KOPT-K1 (cell line): Measurements from ENCODE around the gene KNG1.
"Not testable (repeated sequence)": the region's sequence is repeated elsewhere in the genome, so short reads cannot be mapped to it uniquely, and the experiment has no call there.

Source experiments
- H3K27ac ChIP-seq: fragments of 200-600 bp; sonication (generic); 2 replicates; pipeline ENCODE4 v1.5.1; 2016; ENCODE audit warnings: antibody characterized with exemption, mild to moderate bottlenecking, low read depth, low read length; ENCODE audit not compliant: poor library complexity, severe bottlenecking
- H3K36me3 ChIP-seq: fragments of 200-600 bp; sonication (generic); 2 replicates; pipeline ENCODE4 v1.5.1; 2017; ENCODE audit warnings: antibody characterized with exemption, mild to moderate bottlenecking, low read length, moderate library complexity; ENCODE audit not compliant: insufficient read depth
- H3K9me3 ChIP-seq: fragments of 200-600 bp; sonication (generic); 2 replicates; pipeline ENCODE4 v1.5.1; 2017; ENCODE audit warnings: antibody characterized with exemption, low read length, mild to moderate bottlenecking; ENCODE audit not compliant: insufficient read depth, poor library complexity, severe bottlenecking

The KNG1 gene

GRCh38 chr3:186717039-186717457 is at the start of gene KNG1:
KNG1 (plus strand) TSS chr3:186717359; CDS start chr3:186717543, 184 bp downstream.
- Histone ChIP-seq H3K36me3 (no peaks in the 10 kb centered on the region), H3K27ac (no peak within 1 kb of the TSS), H3K9me3 (no peaks in the 10 kb centered on the region)

GRCh38 chr3:186668426-186668825 is 48.7 kb upstream of the KNG1 start:
- Histone ChIP-seq H3K9me3 (no peaks in the 10 kb centered on the region), H3K27ac (no peak overlapping the region), H3K36me3 (no peaks in the 10 kb centered on the region)

GRCh38 chr3:186669378-186670084 is 47.6 kb upstream of the KNG1 start:
- Histone ChIP-seq H3K27ac (no peak overlapping the region), H3K36me3 (no peaks in the 10 kb centered on the region), H3K9me3 (no peaks in the 10 kb centered on the region)

- H3K36me3 ChIP-seq = no peaks in the 10 kb centered on the region
- no peaks in the 10 kb centered on the region for H3K9me3 ChIP-seq
- no peak overlapping the region for H3K27ac ChIP-seq
Measured at GRCh38 chr3:186670155-186670554, 47.0 kb upstream of the KNG1 start.

GRCh38 chr3:186671051-186671450 is 46.1 kb upstream of the KNG1 start:
- H3K9me3 ChIP-seq = no peaks in the 10 kb centered on the region
- no peaks in the 10 kb centered on the region for H3K36me3 ChIP-seq
- H3K27ac ChIP-seq = no peak overlapping the region

DNA sequence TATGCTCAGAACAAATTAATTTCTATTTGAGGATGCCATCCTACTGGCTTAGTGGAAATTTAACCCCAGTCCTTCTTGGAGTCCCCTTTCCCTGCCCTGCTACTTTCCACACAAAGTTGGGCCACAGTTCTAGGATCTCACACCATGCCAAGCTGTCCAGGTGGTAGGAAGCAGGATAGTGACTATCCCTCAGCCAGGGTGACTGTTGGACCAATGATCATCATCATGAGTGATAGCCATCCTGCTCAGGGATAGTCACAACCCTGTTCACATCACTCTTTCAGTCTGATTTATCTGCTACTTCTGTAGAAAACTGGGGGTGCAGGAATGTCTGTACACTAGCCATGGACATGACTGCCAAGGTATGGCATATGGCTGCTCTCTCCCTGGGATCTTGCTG is 38.6 kb upstream of the KNG1 start:
- Histone ChIP-seq H3K9me3 (no peaks in the 10 kb centered on the region), H3K27ac (no peak overlapping the region), H3K36me3 (no peaks in the 10 kb centered on the region)

DNA sequence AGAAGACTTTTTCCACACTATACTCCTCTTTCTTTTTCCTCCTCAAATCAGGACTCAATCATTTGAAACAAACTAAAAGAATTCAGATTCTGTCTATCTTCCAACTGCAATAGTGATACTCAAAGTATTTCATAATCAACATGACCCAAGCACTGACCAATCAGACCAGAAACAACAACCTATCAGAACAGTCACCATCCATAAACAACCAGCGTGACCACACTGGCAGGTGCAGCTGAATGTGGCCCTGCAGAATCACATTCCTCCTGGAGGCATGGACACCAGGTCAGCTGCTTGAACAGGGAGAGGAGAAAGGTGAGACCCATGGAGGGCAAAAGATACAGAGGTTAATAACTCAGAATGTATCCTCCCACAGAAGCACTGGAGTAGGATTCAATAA is 38.0 kb upstream of the KNG1 start:
- no peaks in the 10 kb centered on the region for H3K9me3 ChIP-seq
- no peaks in the 10 kb centered on the region for H3K36me3 ChIP-seq
- H3K27ac ChIP-seq = no peak overlapping the region

DNA sequence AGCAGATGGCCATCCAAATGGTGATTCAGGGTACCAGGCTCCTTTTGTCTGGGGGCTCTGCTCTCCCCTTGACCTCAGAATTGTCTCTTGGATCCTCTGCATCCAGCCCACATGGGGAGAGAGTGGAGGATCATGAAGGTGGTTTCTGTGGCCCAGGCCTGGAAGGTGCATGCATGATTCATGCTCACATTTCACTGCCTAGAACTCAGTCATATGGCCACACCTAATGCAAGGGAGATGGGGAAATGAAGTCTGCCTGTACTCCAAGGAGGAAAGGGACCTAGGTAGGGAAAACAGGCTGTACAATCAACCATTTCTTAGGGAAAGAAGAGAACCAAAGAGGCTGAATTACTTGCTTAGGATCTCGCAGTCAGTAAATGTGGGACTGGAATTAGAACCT is 36.3 kb upstream of the KNG1 start:
- Histone ChIP-seq H3K36me3 (no peaks in the 10 kb centered on the region), H3K9me3 (peaks cover 10% of the 10 kb centered on the region), H3K27ac (no peak overlapping the region)

GRCh38 chr3:186682812-186683211 is 34.3 kb upstream of the KNG1 start:
- Histone ChIP-seq H3K9me3 (peaks cover 13% of the 10 kb centered on the region), H3K27ac (no peak overlapping the region), H3K36me3 (no peaks in the 10 kb centered on the region)

DNA sequence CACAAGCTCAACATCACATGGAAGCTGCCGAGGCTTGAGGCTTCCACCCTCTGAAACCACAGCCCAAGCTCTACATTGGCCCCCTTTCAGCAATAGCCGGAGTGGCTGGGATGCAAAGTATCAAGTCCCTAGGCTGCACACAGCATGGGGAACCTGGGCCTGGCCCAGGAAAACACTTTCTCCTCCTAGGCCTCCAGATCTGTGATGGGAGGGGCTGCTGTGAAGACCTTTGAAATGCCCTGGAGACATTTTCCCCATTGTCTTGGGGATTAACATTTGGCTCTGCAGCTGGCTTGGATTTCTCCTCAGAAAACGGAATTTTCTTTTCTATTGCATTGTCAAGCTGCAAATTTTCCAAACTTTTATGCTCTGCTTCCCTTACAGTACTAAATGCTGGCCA is 33.2 kb upstream of the KNG1 start:
- Histone ChIP-seq H3K27ac (no peak overlapping the region), H3K9me3 (peaks cover 13% of the 10 kb centered on the region), H3K36me3 (no peaks in the 10 kb centered on the region)

DNA sequence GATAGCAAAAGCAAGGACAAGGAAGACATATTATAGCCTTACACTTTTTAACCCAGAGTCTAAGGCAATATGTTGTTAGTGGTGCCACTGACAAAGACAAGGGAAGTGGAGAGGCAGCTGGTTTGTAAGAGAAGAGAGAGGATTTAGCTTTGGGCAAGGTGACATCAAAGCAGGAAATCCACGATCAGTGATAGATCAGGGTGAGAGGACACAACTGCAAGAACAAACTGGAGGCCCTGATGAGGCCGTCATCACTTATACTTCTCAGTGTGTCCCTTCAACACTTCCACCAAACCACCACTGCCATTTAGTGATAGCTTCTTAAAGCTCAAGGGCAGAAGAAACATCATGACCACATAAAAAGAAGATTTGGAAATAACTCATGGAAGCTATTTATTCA is 30.7 kb upstream of the KNG1 start:
- not testable (repeated sequence) for H3K36me3 ChIP-seq, H3K27ac ChIP-seq
- peaks cover 13% of the 10 kb centered on the region for H3K9me3 ChIP-seq

DNA sequence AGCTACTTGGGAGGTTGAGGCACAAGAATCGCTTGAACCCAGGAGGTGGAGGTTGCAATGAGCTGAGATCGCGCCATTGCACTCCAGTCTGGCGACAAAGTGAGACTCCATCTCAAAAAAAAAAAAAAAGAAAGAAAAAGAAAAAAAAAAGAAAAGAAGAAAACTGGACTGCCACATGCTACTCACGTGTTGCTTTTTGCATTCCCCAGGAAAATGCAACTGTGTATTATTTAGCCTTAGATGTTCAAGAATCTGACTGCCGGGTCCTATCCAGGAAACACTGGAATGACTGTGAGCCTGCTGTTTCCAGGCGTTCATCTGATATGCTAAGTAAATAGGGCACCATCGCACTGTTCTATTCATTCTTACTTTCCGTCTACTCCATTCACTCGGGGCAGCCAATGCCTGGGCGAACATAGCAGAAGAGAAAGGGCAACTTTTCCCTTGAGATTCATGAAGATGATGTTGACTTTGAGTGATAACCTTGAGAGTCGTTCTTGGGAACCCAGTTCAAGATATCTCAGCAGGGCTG is 30.0 kb upstream of the KNG1 start:
- Histone ChIP-seq H3K27ac (no peak overlapping the region), H3K36me3 (no peaks in the 10 kb centered on the region), H3K9me3 (peaks cover 13% of the 10 kb centered on the region)

DNA sequence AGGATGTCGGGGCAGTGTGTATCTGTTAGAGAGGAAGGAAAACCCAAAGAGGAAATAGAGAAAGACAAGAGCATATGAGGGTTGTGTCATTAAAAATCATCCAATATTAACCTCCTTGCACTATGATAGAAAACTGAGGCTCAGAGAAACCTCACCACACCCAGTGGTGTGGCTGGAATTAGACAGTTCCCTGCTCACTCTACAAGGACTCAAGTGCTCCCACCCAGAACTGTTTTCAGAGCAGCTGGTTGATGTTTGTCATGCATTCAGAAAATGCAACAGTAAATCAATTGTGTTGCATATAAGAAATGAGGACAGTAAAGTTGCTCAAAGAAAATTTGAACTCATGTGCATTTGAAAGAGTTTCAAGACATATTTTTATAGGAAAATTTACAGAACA is 26.9 kb upstream of the KNG1 start:
- H3K36me3 ChIP-seq, H3K9me3 ChIP-seq, H3K27ac ChIP-seq: not testable (repeated sequence)

DNA sequence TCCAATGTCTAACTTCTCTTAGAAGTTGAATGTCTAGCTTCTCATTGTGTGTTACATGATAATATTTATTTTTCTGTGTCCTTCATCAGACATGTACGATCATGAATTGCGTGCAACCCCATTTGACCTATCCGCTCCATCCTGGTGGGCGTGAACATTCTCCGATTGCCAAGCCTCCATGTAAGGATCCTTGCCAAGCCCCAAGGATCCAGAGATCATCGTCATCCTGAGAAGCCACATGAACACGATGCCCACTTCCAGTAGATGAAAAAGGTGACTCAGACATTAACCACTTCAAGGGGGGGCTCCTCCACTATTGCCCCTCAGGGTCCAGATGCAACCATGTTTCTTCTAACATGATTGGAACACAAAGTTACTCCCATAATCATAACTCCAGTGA is 25.5 kb upstream of the KNG1 start:
- H3K36me3 ChIP-seq = no peaks in the 10 kb centered on the region
- no peaks in the 10 kb centered on the region for H3K9me3 ChIP-seq
- H3K27ac ChIP-seq = no peak overlapping the region

DNA sequence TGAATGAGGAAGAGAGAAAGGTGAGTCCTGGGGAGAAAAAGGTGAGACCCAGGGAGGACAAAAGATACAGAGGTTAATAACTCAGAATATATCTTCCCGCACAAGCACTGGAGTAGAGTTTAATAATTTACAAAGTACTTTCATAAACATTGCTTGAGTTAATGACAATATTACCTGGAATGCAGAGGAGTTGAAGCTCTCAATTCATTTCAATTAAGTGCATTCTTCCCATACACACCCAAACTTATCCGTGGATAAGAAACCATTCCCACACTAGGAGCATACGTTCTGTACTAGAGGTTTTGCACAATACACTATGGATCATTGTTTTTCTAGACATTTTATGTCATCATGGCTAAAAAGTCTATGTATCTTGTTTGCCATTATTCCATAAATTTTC is 23.3 kb upstream of the KNG1 start:
- Histone ChIP-seq H3K27ac (no peak overlapping the region), H3K36me3 (no peaks in the 10 kb centered on the region), H3K9me3 (no peaks in the 10 kb centered on the region)

DNA sequence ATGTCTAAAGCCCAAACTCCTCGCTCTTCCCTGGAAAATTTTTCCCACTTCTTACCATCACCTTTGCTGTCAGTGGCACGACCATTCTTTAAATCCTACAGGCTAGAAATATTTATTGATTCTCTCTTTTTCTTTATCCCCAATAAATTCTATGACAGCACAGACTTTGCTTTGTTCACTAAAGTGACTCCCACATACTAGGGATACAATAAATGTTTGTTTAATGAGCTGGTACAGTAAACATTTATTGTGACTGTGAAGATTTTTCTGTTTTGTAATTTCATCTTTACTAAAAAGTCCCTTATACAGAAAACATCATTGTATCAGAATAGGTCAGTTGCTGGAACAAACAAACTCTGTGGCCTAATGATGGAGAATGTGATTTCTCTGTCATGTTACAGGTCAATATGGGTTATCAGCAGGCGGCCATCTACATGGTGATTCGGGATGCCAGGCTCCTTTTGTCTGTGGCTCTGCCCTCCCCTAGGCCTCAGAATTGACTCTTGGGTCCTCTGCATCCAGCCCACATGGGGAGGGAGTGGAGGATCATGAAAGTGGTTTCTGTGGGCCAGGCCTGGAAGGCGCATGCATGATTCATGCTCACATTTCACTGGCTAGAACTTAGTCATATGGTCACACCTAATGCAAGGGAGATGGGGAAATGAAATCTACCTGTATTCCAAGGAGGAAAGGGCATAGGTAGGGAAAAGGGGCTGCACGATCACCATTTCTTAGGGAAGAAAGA is 22.7 kb upstream of the KNG1 start:
- Histone ChIP-seq H3K9me3 (no peaks in the 10 kb centered on the region), H3K27ac (no peak overlapping the region), H3K36me3 (no peaks in the 10 kb centered on the region)
